Globus pallidus (tissue), 1 donor: Measurements from ENCODE around the gene FAM199X.
"Not testable (repeated sequence)": the region's sequence is repeated elsewhere in the genome, so short reads cannot be mapped to it uniquely, and the experiment has no call there.

Experiments
- DNase-seq: peaks from one replicate; pipeline ENCODE4 v3.0.0-alpha.2; 2015; ENCODE audit warnings: low spot score

Gene FAM199X

GRCh38 chrX:104189837-104190236, 23.6 kb downstream of the FAM199X start:
- DNase-seq: no peak

GRCh38 chrX:104193485-104193884, 27.2 kb downstream of the FAM199X start:
- no peak for DNase-seq

- DNase-seq: no peak
These were observed 28.8 kb downstream of the FAM199X start for GRCh38 chrX:104195013-104195412.

DNA sequence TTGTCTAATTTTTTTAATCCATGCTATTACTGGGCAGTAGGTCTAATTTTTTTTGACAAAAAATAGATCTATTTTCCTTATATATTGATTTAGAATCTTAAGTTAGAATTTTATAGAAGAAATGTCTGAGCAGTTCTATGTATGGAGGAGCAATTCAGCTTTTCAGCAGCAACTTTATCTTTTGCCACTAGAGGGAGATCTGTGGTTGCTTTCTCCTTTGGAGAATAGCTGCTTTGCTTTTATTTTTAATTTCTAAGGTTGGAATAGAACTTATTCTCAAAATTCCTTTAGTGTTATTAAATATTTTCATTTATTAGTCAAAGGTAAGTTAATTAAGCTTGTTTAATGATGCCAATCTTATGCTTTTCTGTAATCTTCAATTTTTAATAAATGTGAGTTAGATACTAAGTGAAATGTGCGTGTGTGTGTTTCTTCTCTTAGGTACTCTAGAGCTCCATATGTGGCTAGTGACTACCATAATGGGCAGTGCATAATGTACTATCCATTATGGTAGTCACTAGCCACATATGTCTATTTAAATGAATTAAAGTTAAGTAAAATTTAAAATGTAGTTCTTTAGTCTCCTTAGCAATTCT, 29.3 kb downstream of the FAM199X start:
- DNase-seq: peak; percentile 12

DNA sequence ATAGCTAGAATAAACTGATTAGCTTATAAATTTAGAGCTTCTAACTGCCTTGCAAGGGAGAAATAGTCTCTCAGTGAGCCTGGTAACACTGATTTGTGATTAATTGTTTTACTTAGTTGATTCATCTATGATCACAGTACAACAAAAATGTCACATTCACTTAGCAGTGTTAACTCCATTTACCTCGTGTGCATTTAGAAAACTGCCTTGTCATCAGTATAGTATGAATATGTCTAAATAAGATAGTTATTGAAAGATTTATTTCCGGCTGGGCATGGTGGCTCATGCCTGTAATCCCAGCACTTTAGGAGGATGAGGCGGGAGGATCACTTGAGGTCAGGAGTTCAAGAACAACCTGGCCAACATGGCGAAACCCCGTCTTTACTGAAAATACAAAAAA, 39.3 kb downstream of the FAM199X start:
- no peak for DNase-seq

GRCh38 chrX:104211187-104211586, 44.9 kb downstream of the FAM199X start:
- DNase-seq: no peak

GRCh38 chrX:104230060-104230459, 63.8 kb downstream of the FAM199X start:
- DNase-seq: not testable (repeated sequence)
